Neural progenitor cell (in vitro differentiated cells): ENCODE data around the gene ALK.

Experiments
- EZH2phosphoT487 ChIP-seq: fragments of 200-600 bp; sonication (generic); IDR thresholded peaks from 2 replicates; pipeline ENCODE4 v1.6.1; 2017; ENCODE audit warnings: antibody characterized with exemption
- TF ChIP-seq, protein P1 (sequence below): fragments of 200-600 bp; sonication (generic); IDR thresholded peaks from 2 replicates; pipeline ENCODE4 v1.5.1; 2017; ENCODE audit warnings: antibody characterized with exemption, mild to moderate bottlenecking

DNA sequence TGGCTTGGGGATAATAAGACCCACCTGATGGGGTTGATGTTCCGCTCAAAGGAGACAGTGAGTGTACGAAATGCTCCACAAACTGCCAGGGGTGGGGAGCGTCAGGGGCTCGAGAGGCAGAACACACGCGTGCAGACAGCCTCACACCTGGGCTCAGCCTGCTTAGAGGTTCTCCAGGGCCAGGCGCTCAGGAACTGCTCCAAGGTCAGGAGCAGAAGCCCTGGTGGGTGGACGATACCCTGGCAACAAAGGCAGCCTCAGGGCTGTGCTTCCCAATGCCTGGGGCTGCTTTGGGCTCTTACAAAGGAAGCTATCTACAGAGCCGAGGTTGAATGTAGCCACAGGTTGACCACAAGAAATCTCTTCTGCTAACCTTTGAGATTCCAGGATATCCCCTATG lies 691.7 kb downstream of the ALK start:
- TF ChIP-seq, protein P1, sequence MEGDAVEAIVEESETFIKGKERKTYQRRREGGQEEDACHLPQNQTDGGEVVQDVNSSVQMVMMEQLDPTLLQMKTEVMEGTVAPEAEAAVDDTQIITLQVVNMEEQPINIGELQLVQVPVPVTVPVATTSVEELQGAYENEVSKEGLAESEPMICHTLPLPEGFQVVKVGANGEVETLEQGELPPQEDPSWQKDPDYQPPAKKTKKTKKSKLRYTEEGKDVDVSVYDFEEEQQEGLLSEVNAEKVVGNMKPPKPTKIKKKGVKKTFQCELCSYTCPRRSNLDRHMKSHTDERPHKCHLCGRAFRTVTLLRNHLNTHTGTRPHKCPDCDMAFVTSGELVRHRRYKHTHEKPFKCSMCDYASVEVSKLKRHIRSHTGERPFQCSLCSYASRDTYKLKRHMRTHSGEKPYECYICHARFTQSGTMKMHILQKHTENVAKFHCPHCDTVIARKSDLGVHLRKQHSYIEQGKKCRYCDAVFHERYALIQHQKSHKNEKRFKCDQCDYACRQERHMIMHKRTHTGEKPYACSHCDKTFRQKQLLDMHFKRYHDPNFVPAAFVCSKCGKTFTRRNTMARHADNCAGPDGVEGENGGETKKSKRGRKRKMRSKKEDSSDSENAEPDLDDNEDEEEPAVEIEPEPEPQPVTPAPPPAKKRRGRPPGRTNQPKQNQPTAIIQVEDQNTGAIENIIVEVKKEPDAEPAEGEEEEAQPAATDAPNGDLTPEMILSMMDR = no peak
- TF ChIP-seq EZH2phosphoT487 = no peak
